ENCODE results near the gene DENR.
"Not testable (repeated sequence)": the region's sequence is repeated elsewhere in the genome, so short reads cannot be mapped to it uniquely, and the experiment has no call there.

The DENR gene, protein sequence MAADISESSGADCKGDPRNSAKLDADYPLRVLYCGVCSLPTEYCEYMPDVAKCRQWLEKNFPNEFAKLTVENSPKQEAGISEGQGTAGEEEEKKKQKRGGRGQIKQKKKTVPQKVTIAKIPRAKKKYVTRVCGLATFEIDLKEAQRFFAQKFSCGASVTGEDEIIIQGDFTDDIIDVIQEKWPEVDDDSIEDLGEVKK

DNA sequence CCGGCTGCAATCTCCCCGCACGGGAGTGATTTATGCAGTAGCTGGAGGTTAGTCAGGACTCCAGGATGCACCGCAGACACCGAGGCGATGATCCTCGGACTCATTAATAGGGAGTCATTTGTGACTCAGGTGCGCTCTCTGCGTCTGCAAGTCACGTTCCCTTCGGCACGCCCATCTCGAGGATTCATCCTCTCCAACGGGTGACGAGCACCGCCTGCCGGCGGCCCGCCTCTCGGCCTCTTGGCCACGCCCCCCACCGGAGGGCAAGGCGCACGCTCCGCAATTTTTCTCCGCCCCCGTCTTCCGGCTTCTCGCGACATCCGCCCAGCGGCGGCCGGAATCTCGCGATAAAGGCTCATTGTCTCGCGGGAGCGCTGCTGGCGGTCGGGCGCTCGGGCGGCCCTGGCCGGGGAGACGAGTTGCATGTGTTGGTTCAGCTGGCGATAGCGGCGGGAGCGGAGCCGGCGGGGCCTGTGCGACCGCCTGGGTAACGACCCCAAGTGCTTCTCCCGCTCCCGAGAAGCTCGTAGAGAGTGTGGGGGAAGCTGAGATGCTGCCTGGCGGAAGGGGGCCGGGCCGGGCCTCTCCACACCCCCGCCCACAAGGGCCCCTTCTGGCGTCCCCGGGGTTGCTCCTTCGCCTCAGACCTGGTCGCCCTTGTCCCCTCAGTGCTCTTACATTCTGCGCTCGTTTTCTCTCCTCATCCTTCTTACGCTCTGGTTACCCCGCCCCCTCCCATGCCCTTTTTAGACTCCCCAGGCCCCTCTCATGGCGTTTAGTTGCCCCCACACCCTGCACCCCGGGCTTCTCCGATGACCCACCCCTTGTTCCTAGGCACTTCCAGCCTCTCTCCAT lies at the start of gene DENR:
TSS of gene DENR (plus strand) at position 361 of the 855 bp plus-strand sequence. CDS start 878 bp downstream, outside the sequence.
- peak; percentile 98 for DNase-seq (ENCODE audit: low spot score)

DNA sequence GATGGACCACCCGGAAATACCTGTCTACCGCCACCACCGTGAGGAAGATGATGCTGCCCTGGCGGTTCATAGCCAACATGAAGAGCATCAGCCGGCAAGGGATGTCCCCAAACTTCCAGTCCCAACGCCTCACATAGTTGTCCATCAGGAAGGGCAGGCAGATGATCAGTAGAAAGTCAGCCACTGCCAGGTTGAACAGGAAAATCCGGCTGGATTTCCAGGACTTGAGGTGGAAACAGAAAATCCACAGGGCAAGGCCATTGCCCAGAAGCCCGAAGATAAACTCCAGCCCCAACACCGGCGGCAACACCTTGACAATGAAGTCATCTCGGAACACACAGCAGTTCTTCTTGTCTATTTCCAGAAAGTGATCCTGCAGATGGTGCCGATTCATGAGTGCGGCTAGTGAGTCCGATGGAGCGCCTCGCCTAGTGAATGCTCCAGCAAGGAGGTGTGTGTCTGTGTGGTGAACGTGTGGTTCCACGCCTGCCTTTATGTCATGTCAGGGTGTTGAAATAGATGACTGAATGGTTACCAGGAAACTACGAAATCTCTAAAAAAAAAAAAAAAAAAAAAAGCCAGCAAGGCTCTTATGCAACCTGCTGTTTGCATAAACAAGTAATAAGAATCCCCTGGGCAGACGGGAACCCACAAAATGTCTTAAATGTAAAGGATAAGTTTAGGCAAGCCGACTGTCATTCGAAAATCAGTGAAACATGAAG lies 49.6 kb upstream of the DENR start, which contains the start of gene HCAR2:
TSS of gene HCAR2 (minus strand) at position 468 of the 722 bp plus-strand sequence. CDS start at position 394, 74 bp downstream.
- DNase-seq (ENCODE audit: low spot score): not testable (repeated sequence)

DNA sequence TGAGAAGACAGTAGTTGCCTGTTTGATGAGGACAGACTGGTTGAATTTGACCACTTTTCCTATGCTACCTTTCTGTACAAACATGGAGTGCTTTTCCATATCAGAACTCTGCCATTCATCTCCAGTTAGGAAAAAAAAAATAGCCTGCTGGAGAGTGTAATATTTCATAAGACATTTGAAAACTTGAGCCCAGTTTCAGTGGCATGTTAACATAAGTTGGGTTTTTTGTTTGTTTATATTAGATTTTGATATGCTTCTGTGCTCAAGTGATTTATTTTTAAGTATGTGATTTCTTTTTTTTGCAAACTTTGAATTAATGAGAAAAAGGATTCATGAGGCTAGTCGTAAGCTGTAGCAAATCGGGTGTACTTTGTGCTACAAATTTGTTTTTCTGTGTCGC lies 48.8 kb upstream of the DENR start:
- DNase-seq (ENCODE audit: low spot score): not testable (repeated sequence)

DNA sequence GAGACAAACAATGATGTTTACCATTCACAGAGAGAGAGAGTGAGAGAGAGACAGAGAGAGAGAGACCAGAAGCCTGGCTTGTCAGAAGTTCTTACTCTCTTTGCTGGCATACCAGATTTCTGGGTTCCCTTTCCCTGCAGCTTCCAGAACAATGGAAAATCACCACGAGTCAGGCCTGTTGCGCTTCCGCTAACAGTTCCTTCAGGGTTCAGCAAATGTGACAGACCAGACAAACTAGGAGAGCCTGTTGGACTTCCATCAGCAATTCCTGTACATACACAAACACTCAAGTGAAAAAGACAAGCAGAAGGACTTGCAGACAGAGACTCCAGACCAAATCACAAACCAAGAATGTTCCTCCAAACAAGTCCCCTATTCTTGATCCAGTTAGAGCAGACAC lies 43.3 kb upstream of the DENR start:
- DNase-seq (ENCODE audit: low spot score): not testable (repeated sequence)

DNA sequence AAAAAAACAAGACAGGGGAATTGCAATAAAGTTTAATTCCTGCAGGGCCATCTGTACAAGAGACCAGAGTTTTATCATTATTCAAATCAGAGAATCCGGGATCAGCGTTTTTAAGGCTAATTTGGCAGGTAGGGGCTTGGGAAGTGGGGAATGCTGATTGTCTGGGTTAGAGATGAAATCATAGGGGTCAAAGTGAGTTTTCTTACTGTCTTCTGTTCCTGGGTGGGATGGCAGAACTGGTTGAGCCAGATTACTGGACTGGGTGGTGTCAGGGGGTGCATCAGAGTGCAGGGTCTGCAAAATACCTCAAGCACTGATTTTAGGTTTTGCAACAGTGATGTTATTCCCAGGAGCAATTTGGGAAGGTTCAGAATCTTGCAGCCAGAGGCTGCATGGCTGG lies 42.3 kb upstream of the DENR start:
- not testable (repeated sequence) for DNase-seq (ENCODE audit: low spot score)

GRCh38 chr12:122711266-122711665 lies 41.4 kb upstream of the DENR start:
- not testable (repeated sequence) for DNase-seq (ENCODE audit: low spot score)

- DNase-seq (ENCODE audit: low spot score): not testable (repeated sequence)
Observed at GRCh38 chr12:122713491-122714188, 39.0 kb upstream of the DENR start.

- not testable (repeated sequence) for DNase-seq (ENCODE audit: low spot score)
Observed at GRCh38 chr12:122715211-122715610, 37.4 kb upstream of the DENR start.

DNA sequence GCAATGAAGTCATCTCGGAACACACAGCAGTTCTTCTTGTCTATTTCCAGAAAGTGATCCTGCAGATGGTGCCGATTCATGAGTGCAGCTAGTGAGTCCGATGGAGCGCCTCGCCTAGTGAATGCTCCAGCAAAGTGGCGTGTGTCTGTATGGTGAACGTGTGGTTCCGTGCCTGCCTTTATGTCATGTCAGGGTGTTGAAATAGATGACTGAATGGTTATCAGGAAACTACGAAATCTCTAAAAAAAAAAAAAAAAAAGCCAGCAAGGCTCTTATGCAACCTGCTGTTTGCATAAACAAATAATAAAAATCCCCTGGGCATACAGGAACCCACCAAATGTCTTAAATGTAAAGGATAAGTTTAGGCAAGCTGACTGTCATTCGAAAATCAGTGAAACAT lies 36.0 kb upstream of the DENR start, which contains the start of gene HCAR3:
TSS of gene HCAR3 (minus strand) at position 154 of the 400 bp plus-strand sequence. CDS start at position 80, 74 bp downstream.
- not testable (repeated sequence) for DNase-seq (ENCODE audit: low spot score)

- DNase-seq (ENCODE audit: low spot score): no peak
Observed at GRCh38 chr12:122721057-122721545, 31.5 kb upstream of the DENR start.

- DNase-seq (ENCODE audit: low spot score): no peak
Observed at GRCh38 chr12:122722387-122722786, 30.2 kb upstream of the DENR start.

- no peak for DNase-seq (ENCODE audit: low spot score)
Observed at GRCh38 chr12:122724641-122725243, 27.9 kb upstream of the DENR start.

DNA sequence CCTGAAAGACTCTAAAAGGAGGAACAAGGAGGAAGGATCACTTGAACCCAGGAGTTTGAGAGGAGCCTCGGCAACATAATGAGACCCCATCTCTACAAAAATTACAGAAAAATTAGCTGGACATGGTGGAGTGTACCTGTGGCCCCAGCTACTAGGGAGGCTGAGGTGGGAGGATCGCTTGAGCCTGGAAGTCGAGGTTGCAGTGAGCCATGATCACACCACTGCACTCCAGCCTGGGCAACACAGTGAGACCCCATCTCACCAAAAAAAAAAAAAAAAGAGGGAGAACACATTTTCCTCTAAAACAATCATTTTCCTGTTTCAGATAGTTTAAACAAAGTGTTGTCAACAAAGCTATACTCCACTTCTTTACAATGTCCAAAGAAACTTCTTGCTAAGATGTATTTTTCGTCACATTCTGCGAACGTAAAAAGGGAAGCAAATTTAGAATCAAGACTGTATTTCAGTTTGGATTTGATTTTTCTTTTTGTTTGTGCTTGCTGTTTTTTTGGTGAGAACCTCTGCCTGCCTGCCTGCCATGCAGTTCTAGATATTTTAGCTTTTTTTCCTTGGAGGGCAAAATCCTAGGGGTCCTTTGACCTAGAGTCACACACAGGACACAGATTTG lies 27.1 kb upstream of the DENR start:
- DNase-seq (ENCODE audit: low spot score): no peak

DNA sequence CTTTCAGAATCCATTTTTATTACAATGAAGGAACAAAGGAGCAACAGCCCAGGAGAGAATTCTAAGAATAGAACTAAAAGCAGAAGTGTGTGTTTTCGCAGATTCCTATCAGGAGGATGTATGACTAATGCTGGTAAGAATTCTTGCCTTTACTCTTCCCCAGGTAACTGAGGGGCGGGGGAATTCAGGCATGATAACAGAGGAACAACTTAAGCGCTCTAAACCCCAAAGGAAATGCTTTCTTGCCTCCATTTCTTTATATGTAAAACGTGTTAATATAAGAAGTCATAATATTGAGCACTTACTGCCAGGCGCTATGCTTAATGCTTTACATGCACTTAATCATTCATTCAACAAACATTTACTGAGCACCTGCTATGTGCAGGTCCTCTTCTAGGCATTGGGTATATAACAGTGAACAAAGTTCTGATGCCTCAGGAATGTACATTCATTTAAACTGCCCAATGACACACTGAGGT lies 26.5 kb upstream of the DENR start:
- DNase-seq (ENCODE audit: low spot score): no peak

DNA sequence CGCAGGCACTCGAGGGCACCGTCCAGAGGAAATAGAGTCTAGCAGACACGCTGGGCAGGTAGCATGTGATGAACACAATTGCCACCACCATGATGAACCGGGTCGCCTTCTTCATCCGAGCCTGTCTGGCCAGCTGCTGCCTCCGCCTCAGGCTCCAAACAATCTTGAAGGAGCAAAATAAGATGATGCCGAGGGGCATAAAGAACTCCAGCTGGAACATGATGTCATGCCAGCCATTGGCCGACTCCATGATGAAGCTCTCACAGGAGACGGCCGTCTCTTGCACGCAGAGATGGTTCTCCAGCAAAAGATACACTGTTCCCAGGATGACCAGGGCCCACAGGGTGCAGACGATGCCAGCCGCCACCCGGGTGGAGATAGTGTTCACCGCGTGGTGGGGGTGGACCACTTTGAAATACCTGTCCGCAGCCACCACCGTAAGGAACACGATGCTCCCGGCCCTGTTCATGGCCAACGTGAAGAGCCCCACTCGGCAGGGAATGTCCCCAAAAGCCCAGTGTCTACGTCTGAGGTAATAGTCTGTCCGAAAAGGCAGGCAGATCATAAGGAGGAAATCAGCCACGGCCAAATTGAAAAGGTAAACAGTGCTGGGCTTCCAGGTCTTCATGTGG lies 22.9 kb upstream of the DENR start:
- no peak for DNase-seq (ENCODE audit: low spot score)

DNA sequence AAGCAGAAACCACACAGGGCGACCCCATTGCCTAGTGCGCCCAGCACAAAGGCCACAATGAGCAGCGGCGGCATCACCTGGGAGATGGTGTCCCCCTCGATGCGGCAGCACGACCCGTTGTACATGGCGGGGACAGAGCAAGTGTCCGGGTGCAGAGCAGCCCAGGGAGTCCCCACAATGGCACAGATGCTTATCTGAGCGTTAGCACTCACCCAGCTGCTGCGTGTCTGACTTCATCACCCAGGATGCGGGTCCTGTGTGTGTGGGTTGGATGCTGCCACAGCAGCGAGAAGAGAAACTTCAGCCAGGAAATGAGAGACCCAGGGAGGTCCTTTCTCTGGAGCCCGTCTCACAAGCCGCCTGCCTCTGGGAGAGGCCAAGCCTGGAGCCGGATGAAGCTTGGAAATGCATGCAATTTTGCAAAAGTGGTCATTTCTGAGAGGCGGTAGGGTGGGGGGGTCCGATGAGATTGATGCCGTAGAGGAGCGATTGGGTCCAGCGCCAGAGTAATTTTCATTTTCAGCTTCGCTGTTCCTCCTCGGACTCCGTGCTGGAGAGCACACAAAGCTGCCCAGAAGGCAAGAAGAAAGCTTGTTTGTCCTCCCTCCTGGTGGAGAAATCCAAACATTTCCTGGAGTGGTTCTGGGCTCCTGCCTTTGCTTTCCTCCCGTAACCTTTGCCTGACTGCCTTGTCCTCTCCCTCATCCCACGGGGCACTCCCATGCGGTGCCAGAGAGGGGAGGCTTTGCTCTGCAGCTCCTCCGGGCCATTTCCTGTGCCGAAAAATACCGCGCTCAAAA lies 22.2 kb upstream of the DENR start, which contains the start of gene HCAR1:
TSS of gene HCAR1 (minus strand) at position 630 of the 800 bp plus-strand sequence. CDS start at position 125, 505 bp downstream.
- no peak for DNase-seq (ENCODE audit: low spot score)

GRCh38 chr12:122732170-122732569 lies 20.5 kb upstream of the DENR start:
- DNase-seq (ENCODE audit: low spot score): no peak

GRCh38 chr12:122732611-122733010 lies 20.0 kb upstream of the DENR start:
- no peak for DNase-seq (ENCODE audit: low spot score)

DNA sequence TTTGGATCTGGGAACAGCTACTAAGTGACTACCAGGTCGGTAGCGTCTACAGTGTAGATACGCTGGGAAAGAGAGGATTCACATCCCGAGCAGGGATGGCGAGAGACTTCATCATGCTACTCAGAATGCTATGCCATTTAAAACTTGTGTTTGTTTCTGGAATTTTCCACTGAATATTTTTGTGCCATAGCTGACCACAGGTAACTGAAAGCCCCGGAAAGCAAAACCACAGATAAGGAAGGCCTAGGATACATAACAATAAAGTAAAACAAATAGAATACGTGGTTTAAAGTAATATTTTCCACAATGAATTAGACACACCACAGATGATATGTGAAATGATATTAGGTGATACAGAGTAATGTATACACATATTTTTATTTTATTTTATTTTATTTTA lies 14.1 kb upstream of the DENR start:
- DNase-seq (ENCODE audit: low spot score): no peak

Measured in left forelimb (tissue), 1 donor.